GM18499 (cell line): Measurements from ENCODE around the gene REELD1.

Source experiments
- ATAC-seq: cut with Tn5 transposase; IDR thresholded peaks from one replicate; pipeline ENCODE4 v1.9.1; 2021; ENCODE audit warnings: moderate number of reproducible peaks; ENCODE audit not compliant: insufficient read depth, unreplicated experiment

Gene REELD1

GRCh38 chr4:146261041-146261440, 46.7 kb downstream of the REELD1 start:
- ATAC-seq: no peak

DNA sequence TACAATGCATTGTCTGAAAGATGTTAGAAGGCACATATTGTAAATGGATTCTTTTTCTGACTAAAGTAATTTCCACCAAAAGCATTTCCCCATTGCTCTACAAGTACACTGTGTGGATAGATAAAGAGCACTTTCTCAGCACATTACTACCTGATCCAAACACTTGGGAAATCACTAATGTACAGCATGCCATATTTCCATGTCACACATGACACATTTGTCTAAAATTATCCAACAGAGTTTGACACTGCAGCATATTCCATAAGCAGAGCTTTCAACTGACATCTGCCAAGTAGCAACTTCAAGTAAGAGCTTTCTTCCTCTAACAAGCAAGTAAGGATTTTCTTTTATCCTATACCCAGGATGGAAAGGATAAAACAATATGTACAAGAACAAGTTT, 49.5 kb downstream of the REELD1 start:
- no peak for ATAC-seq

DNA sequence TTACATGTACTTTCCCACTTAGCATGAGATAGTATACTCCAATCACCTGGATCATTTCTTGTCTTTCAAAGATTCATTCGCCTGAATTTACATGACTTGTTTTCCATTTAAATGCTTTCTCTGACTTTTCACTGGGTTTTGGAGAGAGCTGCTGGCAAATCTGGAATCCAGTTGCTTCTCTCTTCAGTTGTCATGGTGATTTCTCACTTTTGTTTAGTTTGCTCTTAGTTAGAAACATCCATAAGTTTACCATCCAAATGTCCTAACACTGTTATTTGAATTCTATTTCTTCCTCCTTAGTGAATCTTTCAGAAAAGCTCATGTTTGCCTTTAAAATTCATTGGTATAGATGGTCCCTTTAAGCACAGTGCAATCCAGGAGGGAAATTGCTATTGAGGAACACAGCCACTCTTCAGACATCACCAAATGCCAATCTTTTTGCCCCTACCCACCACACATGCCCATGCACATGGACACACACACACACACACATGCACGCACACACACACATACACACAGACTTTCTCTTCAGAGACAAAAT, 51.7 kb downstream of the REELD1 start:
- no peak for ATAC-seq

GRCh38 chr4:146267826-146268225, 53.5 kb downstream of the REELD1 start:
- ATAC-seq: no peak

DNA sequence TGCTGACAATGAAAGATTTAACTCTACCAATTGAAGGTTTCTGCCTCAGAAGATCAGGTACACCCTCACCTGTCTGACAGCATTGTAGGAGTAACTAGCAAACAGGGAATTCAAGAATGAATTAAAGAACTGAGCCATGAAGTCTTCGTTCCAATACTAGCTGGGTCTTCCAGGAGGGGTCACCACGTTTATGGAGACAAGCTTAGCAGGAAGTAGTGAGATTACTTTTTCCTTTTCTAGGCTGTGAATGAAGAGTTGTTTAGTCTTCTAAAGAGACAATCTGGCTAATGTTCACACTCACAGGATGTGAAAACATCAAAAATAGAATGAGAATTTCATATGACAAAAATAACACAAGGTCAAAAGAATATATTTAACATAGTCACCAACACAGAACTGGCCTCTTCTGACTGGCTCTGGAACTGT, 54.9 kb downstream of the REELD1 start:
- peak; percentile 44 for ATAC-seq

- no peak for ATAC-seq
Observed at GRCh38 chr4:146271466-146271865, 57.1 kb downstream of the REELD1 start.

- ATAC-seq: peak; percentile 66
Observed at GRCh38 chr4:146273204-146273901, 59.0 kb downstream of the REELD1 start.

GRCh38 chr4:146274774-146275173, 60.4 kb downstream of the REELD1 start:
- no peak for ATAC-seq

DNA sequence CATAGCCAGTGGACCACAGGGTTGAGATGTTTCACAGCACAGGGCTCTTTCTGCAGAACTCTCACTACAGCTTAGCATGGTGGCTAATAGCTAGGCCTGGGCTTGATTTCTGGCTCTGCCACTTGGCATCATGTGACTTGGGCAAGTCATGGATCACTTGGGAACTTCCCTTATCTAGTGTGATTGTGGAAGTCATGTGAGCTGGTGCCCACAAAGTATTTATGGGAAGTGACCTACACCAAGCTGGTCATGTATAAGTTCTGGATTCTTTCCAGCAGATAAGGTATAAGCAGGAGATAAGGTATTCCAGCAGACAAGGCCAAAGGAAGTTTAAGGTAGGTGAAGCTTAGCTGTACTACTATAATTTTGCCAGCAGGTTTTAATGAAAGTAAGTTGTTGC, 61.0 kb downstream of the REELD1 start:
- ATAC-seq: no peak

- no peak for ATAC-seq
Observed at GRCh38 chr4:146278986-146279385, 64.6 kb downstream of the REELD1 start.
